ENCODE results near the gene FFAR2.
"Not testable (repeated sequence)": the region's sequence is repeated elsewhere in the genome, so short reads cannot be mapped to it uniquely, and the experiment has no call there.

FFAR2 gene

DNA sequence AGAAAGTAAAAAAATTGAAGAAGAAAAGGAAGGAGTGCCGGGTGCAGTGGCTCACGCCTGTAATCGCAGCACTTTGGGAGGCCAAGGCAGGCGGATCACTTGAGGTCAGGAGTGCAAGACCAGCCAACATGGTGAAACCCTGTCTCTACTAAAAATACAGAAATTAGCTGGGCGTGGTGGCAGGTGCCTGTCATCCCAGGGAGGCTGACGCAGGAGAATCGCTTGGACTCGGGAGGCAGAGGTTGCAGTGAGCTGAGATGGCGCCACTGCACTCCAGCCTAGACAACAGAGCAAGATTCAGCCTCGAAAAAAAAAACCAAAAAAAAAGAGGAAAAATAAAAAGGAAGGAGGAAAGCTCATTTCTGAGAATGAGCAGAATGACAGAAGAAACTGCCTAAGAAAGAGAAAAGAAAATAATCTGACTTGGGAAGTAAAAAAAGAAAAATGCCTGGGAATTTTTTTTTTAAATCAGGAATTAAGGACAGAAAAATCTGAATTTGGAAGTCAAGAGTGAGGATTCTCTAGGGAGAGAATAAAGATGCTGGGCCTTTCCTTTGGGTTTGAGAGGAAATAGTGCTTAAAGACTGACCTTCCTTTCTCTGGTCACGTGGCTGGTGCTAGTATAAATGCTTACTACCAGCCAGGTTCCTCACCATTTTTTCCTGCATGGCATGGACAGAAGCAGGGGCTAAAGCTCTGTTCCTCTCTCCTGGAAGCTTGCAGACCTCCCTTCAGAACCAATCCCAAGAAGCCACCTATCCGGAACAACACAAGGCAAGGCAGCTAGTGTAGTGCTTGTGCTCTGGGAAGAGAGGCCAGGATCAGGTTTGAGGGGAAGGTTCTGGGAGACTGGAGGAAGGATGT is at the start of gene FFAR2:
Gene FFAR2 (plus strand): TSS at position 652 of the 864 bp plus-strand sequence. CDS start 1,458 bp downstream, outside the sequence.
- DNase-seq (ENCODE audit: low read depth) = no peak

- DNase-seq (ENCODE audit: low read depth) = no peak
Measured at GRCh38 chr19:35398570-35398969, 49.5 kb upstream of the FFAR2 start.

- no peak for DNase-seq (ENCODE audit: low read depth)
Measured at GRCh38 chr19:35399231-35399630, 48.8 kb upstream of the FFAR2 start.

- DNase-seq (ENCODE audit: low read depth) = no peak
Measured at GRCh38 chr19:35399948-35400772, 47.9 kb upstream of the FFAR2 start.

DNA sequence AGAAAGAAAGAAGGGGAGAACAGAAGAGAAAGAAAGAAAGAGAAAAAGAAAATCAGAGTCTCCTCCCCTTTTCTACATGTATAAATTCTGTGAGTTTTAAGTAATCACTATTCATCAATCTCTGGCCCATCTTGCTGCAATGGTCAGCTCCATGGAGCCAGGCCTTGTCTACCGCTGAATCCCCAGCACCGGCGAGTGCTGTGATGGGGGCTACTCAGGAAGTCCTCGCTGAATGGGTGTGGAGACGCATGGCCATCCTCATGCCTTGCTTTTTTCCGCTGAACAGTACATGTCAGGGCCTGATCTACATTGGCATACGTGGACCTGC is 47.3 kb upstream of the FFAR2 start:
- DNase-seq (ENCODE audit: low read depth) = no peak

DNA sequence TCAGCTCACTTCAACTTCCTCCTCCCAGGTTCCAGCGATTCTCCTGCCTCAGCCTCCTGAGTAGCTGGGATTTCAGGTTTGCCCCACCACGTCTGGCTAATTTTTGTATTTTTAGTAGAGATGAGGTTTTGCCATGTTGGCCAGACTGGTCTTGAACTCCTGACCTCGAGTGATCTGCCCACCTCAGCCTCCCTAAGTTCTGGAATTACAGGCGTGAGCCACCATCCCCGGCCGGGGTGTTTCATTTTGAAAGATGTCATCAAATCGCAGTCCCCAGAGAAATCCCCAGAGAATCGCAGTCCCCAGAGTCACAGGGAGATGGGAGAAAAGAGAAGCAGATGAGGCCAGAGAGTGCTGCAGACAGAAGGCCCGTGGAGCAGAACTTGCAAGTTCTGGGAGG is 46.6 kb upstream of the FFAR2 start:
- DNase-seq (ENCODE audit: low read depth) = not testable (repeated sequence)

DNA sequence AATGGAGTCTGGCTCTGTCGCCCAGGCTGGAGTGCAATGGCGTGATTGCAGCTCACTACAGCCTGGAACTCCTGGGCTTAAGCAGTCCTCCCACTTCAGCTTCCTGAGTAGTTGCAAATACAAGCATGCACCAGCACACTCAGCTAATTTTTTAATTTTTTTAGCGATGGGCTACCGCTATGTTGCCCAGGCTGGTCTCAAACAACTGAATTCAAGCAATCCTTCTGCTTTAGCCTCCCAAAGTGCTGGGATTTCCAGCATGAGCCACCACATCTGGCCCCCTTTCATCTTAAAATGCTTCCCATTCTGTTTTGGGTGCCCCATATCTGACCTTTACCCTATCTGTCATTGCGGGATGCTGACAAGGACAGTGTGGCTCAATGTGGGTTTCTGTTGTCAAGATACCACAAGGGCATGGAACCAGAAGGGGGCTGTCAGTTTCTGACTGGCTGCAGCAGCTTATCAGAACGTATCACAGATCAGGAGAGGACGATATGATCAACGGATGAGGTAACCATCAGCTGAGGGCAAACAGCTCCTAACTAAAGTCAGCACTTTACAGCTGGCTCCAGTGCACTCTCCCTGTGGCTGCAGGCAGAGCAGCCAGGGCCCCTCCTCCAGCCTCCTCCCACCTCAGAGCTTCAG is 44.8 kb upstream of the FFAR2 start:
- no peak for DNase-seq (ENCODE audit: low read depth)

GRCh38 chr19:35404879-35405622 is 43.0 kb upstream of the FFAR2 start:
- no peak for DNase-seq (ENCODE audit: low read depth)

- DNase-seq (ENCODE audit: low read depth) = no peak
Measured at GRCh38 chr19:35407619-35408018, 40.4 kb upstream of the FFAR2 start.

GRCh38 chr19:35408284-35409171 is 39.5 kb upstream of the FFAR2 start:
- DNase-seq (ENCODE audit: low read depth) = no peak

DNA sequence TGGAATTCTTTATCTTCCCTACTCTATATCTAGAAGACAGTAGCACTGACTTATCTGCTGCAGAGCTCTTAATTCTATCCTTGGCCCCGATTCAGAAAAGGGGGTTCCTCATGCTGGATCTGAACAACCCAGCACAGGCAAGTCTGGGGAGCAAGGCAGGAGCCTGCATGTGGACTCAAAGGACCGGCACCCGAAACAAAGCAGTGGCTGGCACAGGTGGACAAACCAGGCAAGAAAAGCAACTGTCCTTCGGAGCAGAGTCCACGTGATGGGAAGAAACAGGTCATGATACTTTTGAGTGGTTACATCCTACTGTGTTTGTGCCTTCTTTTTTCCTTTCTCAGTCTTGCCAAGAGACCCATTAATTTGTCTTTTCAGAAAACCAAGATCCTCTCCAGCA is 38.9 kb upstream of the FFAR2 start:
- no peak for DNase-seq (ENCODE audit: low read depth)

GRCh38 chr19:35410487-35410886 is 37.6 kb upstream of the FFAR2 start:
- no peak for DNase-seq (ENCODE audit: low read depth)

GRCh38 chr19:35414442-35414841 is 33.6 kb upstream of the FFAR2 start:
- no peak for DNase-seq (ENCODE audit: low read depth)

- DNase-seq (ENCODE audit: low read depth) = no peak
Measured at GRCh38 chr19:35416331-35416730, 31.7 kb upstream of the FFAR2 start.

DNA sequence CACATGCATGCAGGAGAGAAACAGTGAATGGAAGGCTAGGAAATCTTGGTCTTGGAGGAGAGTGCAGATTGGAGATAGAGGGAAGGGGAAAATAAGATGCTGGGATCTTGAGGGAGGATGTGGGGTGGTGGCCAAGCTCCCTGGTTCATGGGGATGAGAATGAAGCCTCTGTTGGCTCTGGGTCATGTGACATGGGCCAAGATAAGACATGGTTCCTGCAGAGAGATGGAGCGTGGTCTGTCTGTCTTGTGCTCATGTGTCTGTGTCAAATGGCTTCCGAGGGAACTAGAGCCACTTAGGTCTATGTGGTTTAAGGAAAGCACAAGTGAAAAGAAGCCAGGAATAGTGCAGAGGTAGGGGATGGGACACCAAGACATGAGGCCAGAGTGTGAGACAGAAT is 30.8 kb upstream of the FFAR2 start:
- no peak for DNase-seq (ENCODE audit: low read depth)

DNA sequence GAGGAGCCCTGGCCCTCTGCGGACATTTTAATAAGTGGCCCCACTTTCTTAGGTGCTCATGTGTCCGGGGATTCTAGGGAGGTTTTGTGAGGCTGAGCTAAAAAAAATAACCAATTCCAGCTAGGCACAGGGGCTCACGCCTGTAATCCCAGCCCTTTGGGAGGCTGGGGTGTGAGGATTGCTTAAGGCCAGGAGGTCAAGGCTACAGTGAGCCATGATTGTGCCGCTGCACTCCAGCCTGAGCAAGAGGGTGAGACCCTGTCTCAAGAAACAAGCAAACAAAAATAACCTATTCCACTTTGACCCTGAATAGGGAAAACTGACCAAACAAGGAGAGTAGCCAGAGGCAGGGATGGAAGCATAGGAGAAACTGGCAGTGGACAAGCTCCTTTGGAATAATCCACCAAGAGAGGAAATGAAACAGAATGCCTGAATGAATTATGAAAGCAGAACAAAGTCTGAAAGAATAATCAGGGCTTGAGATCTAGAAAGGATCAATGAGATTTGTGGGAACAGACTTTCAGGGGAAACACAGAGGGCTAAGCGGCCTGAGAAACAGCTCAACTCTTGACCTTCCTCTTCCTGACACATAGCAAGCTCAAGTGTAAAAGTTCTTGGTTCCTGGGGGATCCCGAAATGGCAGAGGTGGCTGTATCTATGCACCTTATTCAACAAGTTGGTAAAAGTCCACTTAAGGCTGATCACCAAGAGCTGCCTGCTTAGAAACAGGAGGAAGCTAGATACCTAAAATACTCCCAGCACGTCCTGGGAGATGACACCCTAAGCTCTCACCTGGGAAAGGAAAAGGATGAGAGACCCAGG is 30.1 kb upstream of the FFAR2 start:
- DNase-seq (ENCODE audit: low read depth) = no peak

GRCh38 chr19:35419046-35419445 is 29.0 kb upstream of the FFAR2 start:
- DNase-seq (ENCODE audit: low read depth) = no peak

DNA sequence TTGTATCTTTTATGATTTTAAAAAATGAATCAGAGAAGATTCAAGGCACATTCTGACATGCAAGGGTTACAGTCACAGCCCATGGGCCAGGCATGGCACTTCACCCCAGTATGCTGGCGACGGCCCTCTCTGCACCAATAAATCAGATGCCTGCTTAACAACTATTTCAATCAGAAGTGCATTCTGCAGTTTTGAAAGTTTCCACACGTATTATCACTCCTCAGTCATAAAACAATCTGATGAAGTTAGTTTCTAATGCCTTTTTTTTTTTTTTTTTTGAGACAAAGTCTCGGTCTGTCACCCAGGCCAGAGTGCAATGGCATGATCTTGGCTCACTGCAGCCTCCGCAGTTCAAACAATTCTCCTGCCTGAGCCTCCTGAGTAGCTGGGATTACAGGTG is 28.3 kb upstream of the FFAR2 start:
- DNase-seq (ENCODE audit: low read depth) = no peak

- no peak for DNase-seq (ENCODE audit: low read depth)
Measured at GRCh38 chr19:35421362-35421761, 26.7 kb upstream of the FFAR2 start.

DNA sequence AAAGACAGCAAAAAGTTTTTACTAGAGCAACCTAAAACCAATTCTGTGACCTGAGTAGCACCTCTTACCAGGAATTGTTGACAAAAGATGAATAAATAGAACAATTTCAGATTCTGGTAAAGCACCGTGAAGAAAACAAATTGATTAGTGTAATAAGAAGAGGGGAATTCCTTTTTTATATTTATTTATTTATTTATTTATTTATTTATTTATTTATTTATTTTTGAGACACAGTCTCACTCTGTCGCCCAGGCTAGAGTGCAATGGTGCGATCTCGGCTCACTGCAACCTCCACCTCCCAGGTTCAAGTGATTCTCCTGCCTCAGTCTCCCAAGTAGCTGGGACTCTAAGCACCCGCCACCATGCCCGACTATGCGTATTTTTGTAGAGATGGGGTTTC is 24.7 kb upstream of the FFAR2 start:
- DNase-seq (ENCODE audit: low read depth) = not testable (repeated sequence)
